Liver (tissue), 9 donors: ENCODE measurements around the gene PCDHGB5. TPM values are rescaled to one million over a fixed set of nuclear protein-coding genes. Genes with fewer than 3 reads are reported as not detected.

ENCODE experiments used
- DNase-seq: peaks from one replicate; pipeline ENCODE4 v3.0.0-alpha.2; 2017; ENCODE audit warnings: low spot score
- H3K27ac ChIP-seq, 2 donors: one replicate each; pipeline ENCODE4 v1.7.0; 2013; ENCODE audit warnings: inconsistent platforms in 2 of 2, low read length in 2 of 2, control low read depth in 1 of 2, low read depth in 1 of 2, mild to moderate bottlenecking in 1 of 2
- H3K27me3 ChIP-seq, 4 donors: one replicate each; pipeline versions ENCODE4 v1.6.1 to v1.7.0; 2013; ENCODE audit warnings: low read length in 3 of 4, inconsistent platforms in 1 of 4, mild to moderate bottlenecking in 1 of 4, moderate library complexity in 1 of 4; ENCODE audit not compliant: control insufficient read depth in 4 of 4, insufficient read depth in 4 of 4
- H3K36me3 ChIP-seq, 4 donors: one replicate each; pipeline versions ENCODE4 v1.6.1 to v1.7.0; 2013; ENCODE audit warnings: low read length in 3 of 4, mild to moderate bottlenecking in 3 of 4, low read depth in 1 of 4, moderate library complexity in 1 of 4; ENCODE audit not compliant: control insufficient read depth in 4 of 4, insufficient read depth in 3 of 4
- H3K4me1 ChIP-seq, 4 donors: one replicate each; pipeline versions ENCODE4 v1.6.1 to v1.7.0; 2013; ENCODE audit warnings: low read length in 3 of 4, mild to moderate bottlenecking in 3 of 4, moderate library complexity in 1 of 4; ENCODE audit not compliant: control insufficient read depth in 4 of 4, insufficient read depth in 4 of 4
- H3K4me3 ChIP-seq, 3 donors: one replicate each; pipeline versions ENCODE4 v1.6.1 to v1.7.0; 2013; ENCODE audit warnings: low read length in 3 of 3, control low read depth in 1 of 3, low read depth in 1 of 3, mild to moderate bottlenecking in 1 of 3
- H3K9ac ChIP-seq, 2 donors: one replicate each; pipeline ENCODE4 v1.7.0; 2013; ENCODE audit warnings: low read length in 2 of 2, mild to moderate bottlenecking in 2 of 2, moderate library complexity in 2 of 2, control low read depth in 1 of 2, low read depth in 1 of 2
- H3K9me3 ChIP-seq, 4 donors: one replicate each; pipeline versions ENCODE4 v1.6.1 to v1.7.0; 2013; ENCODE audit warnings: low read length in 3 of 4; ENCODE audit not compliant: control insufficient read depth in 4 of 4
- EGR1 ChIP-seq, 2 donors: IDR thresholded peaks; 2 replicates each; pipeline ENCODE4 v1.6.1; 2016 to 2018; ENCODE audit warnings: antibody characterized with exemption in 2 of 2, low read depth in 2 of 2
- FOXA1 ChIP-seq: IDR thresholded peaks from 2 replicates; pipeline ENCODE4 v1.6.1; 2016; ENCODE audit warnings: antibody characterized with exemption
- GABPA ChIP-seq, 2 donors: IDR thresholded peaks in 1 of 2; conservative IDR thresholded peaks in 1 of 2; 2 replicates each; pipeline ENCODE4 v1.6.1; 2016; ENCODE audit warnings: antibody characterized with exemption in 2 of 2, mild to moderate bottlenecking in 1 of 2, moderate library complexity in 1 of 2
- HNF4A ChIP-seq, 2 donors: conservative IDR thresholded peaks; 2 replicates each; pipeline ENCODE4 v1.6.1; 2016; ENCODE audit warnings: antibody characterized with exemption in 2 of 2, mild to moderate bottlenecking in 2 of 2
- HNF4G ChIP-seq: IDR thresholded peaks from 2 replicates; pipeline ENCODE4 v1.6.1; 2016; ENCODE audit warnings: antibody characterized with exemption
- JUND ChIP-seq, 2 donors: IDR thresholded peaks; 2 replicates each; pipeline ENCODE4 v1.6.1; 2016; ENCODE audit warnings: antibody characterized with exemption in 2 of 2
- RAD21 ChIP-seq, 2 donors: IDR thresholded peaks; 2 replicates each; pipeline ENCODE4 v1.6.1; 2016; ENCODE audit warnings: antibody characterized with exemption in 2 of 2, mild to moderate bottlenecking in 2 of 2
- RXRA ChIP-seq, 2 donors: IDR thresholded peaks; 2 replicates each; pipeline ENCODE4 v1.6.1; 2017 to 2018; ENCODE audit warnings: antibody characterized with exemption in 2 of 2, mild to moderate bottlenecking in 1 of 2
- SP1 ChIP-seq: IDR thresholded peaks from 2 replicates; pipeline ENCODE4 v1.6.1; 2018; ENCODE audit warnings: antibody characterized with exemption, mild to moderate bottlenecking
- TAF1 ChIP-seq: conservative IDR thresholded peaks from 2 replicates; pipeline ENCODE4 v1.6.1; 2016; ENCODE audit warnings: antibody characterized with exemption, mild to moderate bottlenecking
- YY1 ChIP-seq: IDR thresholded peaks from 2 replicates; pipeline ENCODE4 v1.6.1; 2016; ENCODE audit warnings: antibody characterized with exemption, mild to moderate bottlenecking
- WGBS: extraction: QIAGEN DNeasy Blood & Tissue Kit; methylation state at CpG from one replicate; pipeline ENCODE4 v1.1.7; 2013; 5-methylcytosine and 5-hydroxymethylcytosine counted together
- polyA plus RNA-seq, 2 donors: library from polyadenylated mRNA; stranded (reverse) in 1 of 2; unstranded in 1 of 2; fragments of 200-250 nt in 1 of 2; fragments of >200 nt in 1 of 2; fragmentation: Nextera tagmentation in 1 of 2; extraction: Ambion mirVana in 1 of 2; gene quantifications; one replicate each; pipeline versions ENCODE4 v1.2.1 to v1.2.3, GENCODE V29; 2013 to 2015
- total RNA-seq, 2 donors: library from RNA; depleted of rRNA; stranded (reverse); fragments of >200 nt; gene quantifications; one replicate each; pipeline ENCODE4 v1.2.3, GENCODE V29; 2014
- TF ChIP-seq, protein P1 (sequence below): IDR thresholded peaks from 2 replicates; pipeline ENCODE4 v1.6.1; 2016; ENCODE audit warnings: antibody characterized with exemption
- TF ChIP-seq, protein P2 (sequence below): fragments of 150-350 bp; IDR thresholded peaks from 2 replicates; pipeline ENCODE4 v1.5.1; 2017; ENCODE audit warnings: improper control_type of control experiment, low read depth, low read length; ENCODE audit not compliant: missing input control
- TF ChIP-seq, protein P3 (sequence below): IDR thresholded peaks from 2 replicates; pipeline ENCODE4 v1.6.1; 2016; ENCODE audit warnings: antibody characterized with exemption, mild to moderate bottlenecking
- TF ChIP-seq, protein P4 (sequence below): IDR thresholded peaks from 2 replicates; pipeline ENCODE4 v1.6.1; 2016; ENCODE audit warnings: antibody characterized with exemption
- donor health status: healthy.
- donor health status: healthy.
- donor health status: healthy.
- donor health status: healthy.
- donor health status: healthy.

The PCDHGB5 gene
- total and polyA plus RNA-seq, 4 donors, result 0.76 to 3.8 (median 2.3) TPM

DNA sequence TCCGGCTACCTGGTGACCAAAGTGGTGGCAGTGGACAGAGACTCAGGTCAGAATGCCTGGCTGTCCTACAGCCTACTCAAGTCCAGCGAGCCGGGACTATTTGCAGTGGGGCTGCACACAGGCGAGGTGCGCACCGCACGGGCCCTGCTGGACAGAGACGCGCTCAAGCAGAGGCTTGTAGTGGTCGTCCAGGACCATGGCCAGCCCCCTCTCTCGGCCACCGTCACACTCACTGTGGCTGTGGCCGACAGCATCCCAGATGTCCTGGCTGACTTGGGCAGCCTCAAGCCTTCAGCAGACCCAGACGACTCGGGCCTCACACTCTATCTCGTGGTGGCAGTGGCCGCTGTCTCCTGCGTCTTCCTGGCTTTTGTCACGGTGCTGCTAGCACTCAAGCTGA lies 40.8 kb upstream of the PCDHGB5 start:
- WGBS, result 35% methylated on average over 19 of the region's 19 CpGs
- no peak for DNase-seq
- H3K27me3 ChIP-seq, result peaks cover 0 to 2% (median 0%) of the 10 kb centered on the region in 4 donors

DNA sequence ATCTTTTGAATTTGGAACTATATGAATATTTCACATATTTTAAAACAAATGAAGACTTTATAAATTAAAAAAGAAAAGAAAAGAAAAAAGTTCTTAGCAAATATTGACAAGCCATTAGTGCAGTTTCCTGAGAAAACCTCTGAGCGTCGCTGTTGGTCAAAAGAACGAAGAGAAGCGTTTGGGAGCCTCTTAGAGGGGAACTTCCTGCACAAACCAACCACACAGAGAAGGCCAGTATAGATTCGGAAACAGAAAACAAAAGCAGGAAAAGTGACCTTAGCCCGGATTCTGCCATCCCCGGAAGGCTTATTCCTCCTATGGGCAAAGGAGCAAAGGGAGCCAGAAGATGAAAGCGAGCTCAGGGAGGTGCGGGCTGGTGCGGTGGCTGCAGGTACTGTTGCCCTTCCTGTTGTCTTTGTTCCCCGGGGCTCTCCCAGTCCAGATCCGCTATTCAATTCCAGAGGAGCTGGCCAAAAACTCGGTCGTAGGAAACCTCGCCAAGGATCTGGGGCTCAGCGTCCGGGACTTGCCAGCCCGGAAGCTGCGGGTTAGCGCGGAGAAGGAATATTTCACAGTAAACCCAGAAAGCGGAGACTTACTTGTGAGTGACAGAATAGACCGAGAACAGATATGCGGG lies 37.8 kb upstream of the PCDHGB5 start, which contains the start of gene PCDHGB2:
TSS of gene PCDHGB2 (plus strand) at position 205 of the 637 bp plus-strand sequence. CDS start at position 347, 142 bp downstream.
- peaks cover 38 to 85% (median 61%) of the 10 kb centered on the region in 4 donors for H3K9me3 ChIP-seq
- peak in 1 of 2 donors; percentile 17 for TF ChIP-seq RAD21 (IDR thresholded peaks at IDR 0.05)
- TF ChIP-seq, protein P1, sequence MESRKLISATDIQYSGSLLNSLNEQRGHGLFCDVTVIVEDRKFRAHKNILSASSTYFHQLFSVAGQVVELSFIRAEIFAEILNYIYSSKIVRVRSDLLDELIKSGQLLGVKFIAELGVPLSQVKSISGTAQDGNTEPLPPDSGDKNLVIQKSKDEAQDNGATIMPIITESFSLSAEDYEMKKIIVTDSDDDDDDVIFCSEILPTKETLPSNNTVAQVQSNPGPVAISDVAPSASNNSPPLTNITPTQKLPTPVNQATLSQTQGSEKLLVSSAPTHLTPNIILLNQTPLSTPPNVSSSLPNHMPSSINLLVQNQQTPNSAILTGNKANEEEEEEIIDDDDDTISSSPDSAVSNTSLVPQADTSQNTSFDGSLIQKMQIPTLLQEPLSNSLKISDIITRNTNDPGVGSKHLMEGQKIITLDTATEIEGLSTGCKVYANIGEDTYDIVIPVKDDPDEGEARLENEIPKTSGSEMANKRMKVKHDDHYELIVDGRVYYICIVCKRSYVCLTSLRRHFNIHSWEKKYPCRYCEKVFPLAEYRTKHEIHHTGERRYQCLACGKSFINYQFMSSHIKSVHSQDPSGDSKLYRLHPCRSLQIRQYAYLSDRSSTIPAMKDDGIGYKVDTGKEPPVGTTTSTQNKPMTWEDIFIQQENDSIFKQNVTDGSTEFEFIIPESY, result no peak
- no peak for DNase-seq
- peak within 1 kb of the TSS; percentile 19 to 42 (median 37) for H3K4me3 ChIP-seq
- H3K27me3 ChIP-seq, result peaks cover 0 to 1% (median 0%) of the 10 kb centered on the region in 4 donors
- H3K36me3 ChIP-seq, result no peaks in the 10 kb centered on the region
- H3K27ac ChIP-seq, result no peak within 1 kb of the TSS
- H3K4me1 ChIP-seq, result no peaks in the 10 kb centered on the region
- WGBS, result 16% methylated on average over 24 of the region's 24 CpGs
- H3K9ac ChIP-seq, result no peak within 1 kb of the TSS

More for the DNA sequence above, 40.8 kb upstream of the PCDHGB5 start:
- Histone ChIP-seq H3K27ac (no peak overlapping the region), H3K9ac (no peak overlapping the region), H3K4me1 (no peaks in the 10 kb centered on the region), H3K4me3 (peak overlapping the region in 2 of 3 donors; percentile 1 to 48), H3K9me3 (peaks cover 34 to 69% (median 47%) of the 10 kb centered on the region in 4 donors), H3K36me3 (peaks cover 0 to 3% (median 0%) of the 10 kb centered on the region in 4 donors)
- TF ChIP-seq, protein P1, result no peak
- TF ChIP-seq GABPA (IDR thresholded peaks at IDR 0.05 in 1 of 2, conservative IDR thresholded peaks at IDR 0.05 in 1 of 2) (no peak), YY1 (no peak), HNF4A (conservative IDR thresholded peaks at IDR 0.05) (no peak), RAD21 (IDR thresholded peaks at IDR 0.05) (no peak), TAF1 (no peak), RXRA (IDR thresholded peaks at IDR 0.05) (no peak), JUND (IDR thresholded peaks at IDR 0.05) (no peak), SP1 (no peak), HNF4G (no peak), EGR1 (IDR thresholded peaks at IDR 0.05; ENCODE audit: low read depth in 2 of 2) (no peak), FOXA1 (no peak)
- TF ChIP-seq, protein P2, sequence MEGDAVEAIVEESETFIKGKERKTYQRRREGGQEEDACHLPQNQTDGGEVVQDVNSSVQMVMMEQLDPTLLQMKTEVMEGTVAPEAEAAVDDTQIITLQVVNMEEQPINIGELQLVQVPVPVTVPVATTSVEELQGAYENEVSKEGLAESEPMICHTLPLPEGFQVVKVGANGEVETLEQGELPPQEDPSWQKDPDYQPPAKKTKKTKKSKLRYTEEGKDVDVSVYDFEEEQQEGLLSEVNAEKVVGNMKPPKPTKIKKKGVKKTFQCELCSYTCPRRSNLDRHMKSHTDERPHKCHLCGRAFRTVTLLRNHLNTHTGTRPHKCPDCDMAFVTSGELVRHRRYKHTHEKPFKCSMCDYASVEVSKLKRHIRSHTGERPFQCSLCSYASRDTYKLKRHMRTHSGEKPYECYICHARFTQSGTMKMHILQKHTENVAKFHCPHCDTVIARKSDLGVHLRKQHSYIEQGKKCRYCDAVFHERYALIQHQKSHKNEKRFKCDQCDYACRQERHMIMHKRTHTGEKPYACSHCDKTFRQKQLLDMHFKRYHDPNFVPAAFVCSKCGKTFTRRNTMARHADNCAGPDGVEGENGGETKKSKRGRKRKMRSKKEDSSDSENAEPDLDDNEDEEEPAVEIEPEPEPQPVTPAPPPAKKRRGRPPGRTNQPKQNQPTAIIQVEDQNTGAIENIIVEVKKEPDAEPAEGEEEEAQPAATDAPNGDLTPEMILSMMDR, result no peak
- TF ChIP-seq, protein P3, sequence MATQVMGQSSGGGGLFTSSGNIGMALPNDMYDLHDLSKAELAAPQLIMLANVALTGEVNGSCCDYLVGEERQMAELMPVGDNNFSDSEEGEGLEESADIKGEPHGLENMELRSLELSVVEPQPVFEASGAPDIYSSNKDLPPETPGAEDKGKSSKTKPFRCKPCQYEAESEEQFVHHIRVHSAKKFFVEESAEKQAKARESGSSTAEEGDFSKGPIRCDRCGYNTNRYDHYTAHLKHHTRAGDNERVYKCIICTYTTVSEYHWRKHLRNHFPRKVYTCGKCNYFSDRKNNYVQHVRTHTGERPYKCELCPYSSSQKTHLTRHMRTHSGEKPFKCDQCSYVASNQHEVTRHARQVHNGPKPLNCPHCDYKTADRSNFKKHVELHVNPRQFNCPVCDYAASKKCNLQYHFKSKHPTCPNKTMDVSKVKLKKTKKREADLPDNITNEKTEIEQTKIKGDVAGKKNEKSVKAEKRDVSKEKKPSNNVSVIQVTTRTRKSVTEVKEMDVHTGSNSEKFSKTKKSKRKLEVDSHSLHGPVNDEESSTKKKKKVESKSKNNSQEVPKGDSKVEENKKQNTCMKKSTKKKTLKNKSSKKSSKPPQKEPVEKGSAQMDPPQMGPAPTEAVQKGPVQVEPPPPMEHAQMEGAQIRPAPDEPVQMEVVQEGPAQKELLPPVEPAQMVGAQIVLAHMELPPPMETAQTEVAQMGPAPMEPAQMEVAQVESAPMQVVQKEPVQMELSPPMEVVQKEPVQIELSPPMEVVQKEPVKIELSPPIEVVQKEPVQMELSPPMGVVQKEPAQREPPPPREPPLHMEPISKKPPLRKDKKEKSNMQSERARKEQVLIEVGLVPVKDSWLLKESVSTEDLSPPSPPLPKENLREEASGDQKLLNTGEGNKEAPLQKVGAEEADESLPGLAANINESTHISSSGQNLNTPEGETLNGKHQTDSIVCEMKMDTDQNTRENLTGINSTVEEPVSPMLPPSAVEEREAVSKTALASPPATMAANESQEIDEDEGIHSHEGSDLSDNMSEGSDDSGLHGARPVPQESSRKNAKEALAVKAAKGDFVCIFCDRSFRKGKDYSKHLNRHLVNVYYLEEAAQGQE, result no peak
- TF ChIP-seq, protein P4, sequence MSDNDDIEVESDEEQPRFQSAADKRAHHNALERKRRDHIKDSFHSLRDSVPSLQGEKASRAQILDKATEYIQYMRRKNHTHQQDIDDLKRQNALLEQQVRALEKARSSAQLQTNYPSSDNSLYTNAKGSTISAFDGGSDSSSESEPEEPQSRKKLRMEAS, result no peak
